Measurements from ENCODE around the gene NELFE.

The NELFE gene

GRCh38 chr6:31972709-31973350 is 14.1 kb upstream of the NELFE start:
- DNase-seq (ENCODE audit: extremely low read depth in 1 of 2, low read depth in 1 of 2) = no peak

GRCh38 chr6:31971993-31972708 is 13.4 kb upstream of the NELFE start, which contains the start of gene DXO:
TSS of gene DXO (minus strand) at chr6:31972138. CDS start at chr6:31971675, 463 bp downstream.
- DNase-seq (ENCODE audit: extremely low read depth in 1 of 2, low read depth in 1 of 2) = peak; percentile 92 to 97

GRCh38 chr6:31971279-31971992 is 12.7 kb upstream of the NELFE start:
- no peak for DNase-seq (ENCODE audit: extremely low read depth in 1 of 2, low read depth in 1 of 2)

- no peak for DNase-seq (ENCODE audit: extremely low read depth in 1 of 2, low read depth in 1 of 2)
Measured at GRCh38 chr6:31970604-31971271, 12.0 kb upstream of the NELFE start.

- no peak for DNase-seq (ENCODE audit: extremely low read depth in 1 of 2, low read depth in 1 of 2)
Measured at GRCh38 chr6:31969712-31970603, 11.2 kb upstream of the NELFE start.

GRCh38 chr6:31968791-31969711 is 10.3 kb upstream of the NELFE start:
- DNase-seq (ENCODE audit: extremely low read depth in 1 of 2, low read depth in 1 of 2) = no peak

- no peak for DNase-seq (ENCODE audit: extremely low read depth in 1 of 2, low read depth in 1 of 2)
Measured at GRCh38 chr6:31968326-31968725, 9.6 kb upstream of the NELFE start.

- DNase-seq (ENCODE audit: extremely low read depth in 1 of 2, low read depth in 1 of 2) = no peak
Measured at GRCh38 chr6:31967926-31968320, 9.2 kb upstream of the NELFE start.

- no peak for DNase-seq (ENCODE audit: extremely low read depth in 1 of 2, low read depth in 1 of 2)
Measured at GRCh38 chr6:31966997-31967925, 8.5 kb upstream of the NELFE start.

GRCh38 chr6:31966506-31966905 is 7.7 kb upstream of the NELFE start:
- no peak for DNase-seq (ENCODE audit: extremely low read depth in 1 of 2, low read depth in 1 of 2)

- DNase-seq (ENCODE audit: extremely low read depth in 1 of 2, low read depth in 1 of 2) = no peak
Measured at GRCh38 chr6:31965700-31966099, 6.9 kb upstream of the NELFE start.

GRCh38 chr6:31963921-31964320 is 5.2 kb upstream of the NELFE start:
- no peak for DNase-seq (ENCODE audit: extremely low read depth in 1 of 2, low read depth in 1 of 2)

- no peak for DNase-seq (ENCODE audit: extremely low read depth in 1 of 2, low read depth in 1 of 2)
Measured at GRCh38 chr6:31961616-31962015, 2.8 kb upstream of the NELFE start.

GRCh38 chr6:31958412-31958740 is 395 bp downstream of the NELFE start:
- DNase-seq (ENCODE audit: extremely low read depth in 1 of 2, low read depth in 1 of 2) = no peak

- no peak for DNase-seq (ENCODE audit: extremely low read depth in 1 of 2, low read depth in 1 of 2)
Measured at GRCh38 chr6:31956796-31957195, 2.0 kb downstream of the NELFE start.

- DNase-seq (ENCODE audit: extremely low read depth in 1 of 2, low read depth in 1 of 2) = no peak
Measured at GRCh38 chr6:31954511-31954910, 4.3 kb downstream of the NELFE start.

GRCh38 chr6:31952890-31953289 is 5.9 kb downstream of the NELFE start:
- no peak for DNase-seq (ENCODE audit: extremely low read depth in 1 of 2, low read depth in 1 of 2)

GRCh38 chr6:31952140-31952805 is 6.5 kb downstream of the NELFE start:
- DNase-seq (ENCODE audit: extremely low read depth in 1 of 2, low read depth in 1 of 2) = no peak
